Naive B cell (primary cell): ENCODE results near the gene CTNNBIP1. TPM values are rescaled to one million over a fixed set of nuclear protein-coding genes. Genes with fewer than 3 reads are reported as not detected.
A peak's percentile ranks its signal among the peaks of the same experiment; 100 is the strongest.

Experiments
- ATAC-seq, 2 donors: fragments of 150-1000 bp; cut with Tn5 transposase; 2 replicates each; pipeline ENCODE4 v1.10.0; 2021; ENCODE audit warnings: low read depth in 2 of 2, mild to moderate bottlenecking in 2 of 2, moderate library complexity in 2 of 2
- DNase-seq: peaks from one replicate; pipeline ENCODE4 v3.0.0; 2022
- H3K27ac Mint-ChIP-seq, 6 donors: one replicate each; pipeline ENCODE4 v1.8.0; 2020 to 2022; ENCODE audit warnings: mild to moderate bottlenecking in 6 of 6, mixed read lengths in 6 of 6, moderate library complexity in 5 of 6, inconsistent platforms in 2 of 6
- H3K27me3 Mint-ChIP-seq, 3 donors: one replicate each; pipeline ENCODE4 v1.8.0; 2021 to 2022; ENCODE audit warnings: mixed read lengths in 3 of 3, mild to moderate bottlenecking in 1 of 3
- H3K36me3 Mint-ChIP-seq, 2 donors: one replicate each; pipeline ENCODE4 v1.8.0; 2020 to 2022; ENCODE audit warnings: mixed read lengths in 2 of 2, inconsistent platforms in 1 of 2, mild to moderate bottlenecking in 1 of 2
- H3K4me1 Mint-ChIP-seq, 3 donors: one replicate each; pipeline ENCODE4 v1.8.0; 2020 to 2022; ENCODE audit warnings: mixed read lengths in 3 of 3, inconsistent platforms in 1 of 3, mild to moderate bottlenecking in 1 of 3, moderate library complexity in 1 of 3
- H3K4me3 Mint-ChIP-seq, 8 donors: one replicate each; pipeline ENCODE4 v1.8.0; 2020 to 2022; ENCODE audit warnings: mild to moderate bottlenecking in 8 of 8, mixed read lengths in 8 of 8, moderate library complexity in 8 of 8, inconsistent platforms in 2 of 8
- H3K9me3 Mint-ChIP-seq, 7 donors: one replicate each; pipeline ENCODE4 v1.8.0; 2020 to 2022; ENCODE audit warnings: mixed read lengths in 7 of 7, mild to moderate bottlenecking in 5 of 7, inconsistent platforms in 2 of 7, moderate library complexity in 1 of 7
- polyA plus RNA-seq, 6 donors: library from polyadenylated mRNA; unstranded; fragments of 300-500 nt; fragmentation: Illumina TruSeq; gene quantifications; one replicate each; pipeline ENCODE4 v1.2.3, GENCODE V29; 2021; ENCODE audit warnings: low read depth in 6 of 6

Gene CTNNBIP1
- polyA plus RNA-seq, 6 donors from 2014 or later, result 7.4 to 13.4 (median 8.6) TPM

GRCh38 chr1:9842073-9842711 is 67.9 kb downstream of the CTNNBIP1 start:
- Mint-ChIP-seq H3K27ac (no peak overlapping the region), H3K4me3 (no peak overlapping the region), H3K27me3 (no peaks in the 10 kb centered on the region), H3K36me3 (no peaks in the 10 kb centered on the region), H3K4me1 (peaks cover 4 to 12% (median 7%) of the 10 kb centered on the region in 3 donors), H3K9me3 (no peaks in the 10 kb centered on the region)
- no peak for DNase-seq
- no peak for ATAC-seq

GRCh38 chr1:9841460-9841859 is 68.6 kb downstream of the CTNNBIP1 start:
- Mint-ChIP-seq H3K4me3 (no peak overlapping the region), H3K27me3 (no peaks in the 10 kb centered on the region), H3K4me1 (peaks cover 4 to 12% (median 7%) of the 10 kb centered on the region in 3 donors), H3K9me3 (no peaks in the 10 kb centered on the region), H3K27ac (no peak overlapping the region), H3K36me3 (no peaks in the 10 kb centered on the region)
- no peak for DNase-seq
- ATAC-seq, result no peak

GRCh38 chr1:9840176-9840575 is 69.9 kb downstream of the CTNNBIP1 start:
- peak overlapping the region in 1 of 6 donors; percentile 18 for H3K27ac Mint-ChIP-seq
- H3K27me3 Mint-ChIP-seq, result no peaks in the 10 kb centered on the region
- no peak for ATAC-seq
- no peaks in the 10 kb centered on the region for H3K36me3 Mint-ChIP-seq
- peaks cover 3 to 7% (median 4%) of the 10 kb centered on the region in 3 donors for H3K4me1 Mint-ChIP-seq
- no peak overlapping the region for H3K4me3 Mint-ChIP-seq
- no peaks in the 10 kb centered on the region for H3K9me3 Mint-ChIP-seq
- no peak for DNase-seq

GRCh38 chr1:9838946-9839345 is 71.1 kb downstream of the CTNNBIP1 start:
- H3K4me1 Mint-ChIP-seq, result peaks cover 0 to 7% (median 4%) of the 10 kb centered on the region in 3 donors
- DNase-seq (no peak), ATAC-seq (no peak)
- no peak overlapping the region for H3K4me3 Mint-ChIP-seq
- H3K27ac Mint-ChIP-seq, result peak overlapping the region in 2 of 6 donors; percentile 3 to 38
- no peaks in the 10 kb centered on the region for H3K27me3 Mint-ChIP-seq
- no peaks in the 10 kb centered on the region for H3K9me3 Mint-ChIP-seq
- no peaks in the 10 kb centered on the region for H3K36me3 Mint-ChIP-seq

GRCh38 chr1:9836632-9836960 is 73.5 kb downstream of the CTNNBIP1 start:
- ATAC-seq, result no peak
- Mint-ChIP-seq H3K27me3 (no peaks in the 10 kb centered on the region), H3K36me3 (no peaks in the 10 kb centered on the region), H3K9me3 (no peaks in the 10 kb centered on the region), H3K4me1 (peaks cover 0 to 7% (median 4%) of the 10 kb centered on the region in 3 donors), H3K27ac (peak overlapping the region in 1 of 6 donors; percentile 47), H3K4me3 (no peak overlapping the region)
- no peak for DNase-seq

- no peaks in the 10 kb centered on the region for H3K27me3 Mint-ChIP-seq
- H3K4me1 Mint-ChIP-seq, result peaks cover 0 to 7% (median 4%) of the 10 kb centered on the region in 3 donors
- no peaks in the 10 kb centered on the region for H3K36me3 Mint-ChIP-seq
- ATAC-seq (no peak), DNase-seq (no peak)
- H3K9me3 Mint-ChIP-seq, result no peaks in the 10 kb centered on the region
- H3K27ac Mint-ChIP-seq, result peak overlapping the region in 2 of 6 donors; percentile 15 to 47
- no peak overlapping the region for H3K4me3 Mint-ChIP-seq
Observed at GRCh38 chr1:9835758-9836631, 74.1 kb downstream of the CTNNBIP1 start.

GRCh38 chr1:9835404-9835757 is 74.7 kb downstream of the CTNNBIP1 start:
- Mint-ChIP-seq H3K9me3 (no peaks in the 10 kb centered on the region), H3K4me1 (peaks cover 0 to 7% (median 4%) of the 10 kb centered on the region in 3 donors), H3K36me3 (no peaks in the 10 kb centered on the region), H3K4me3 (no peak overlapping the region), H3K27me3 (no peaks in the 10 kb centered on the region), H3K27ac (no peak overlapping the region)
- no peak for ATAC-seq
- no peak for DNase-seq

- ATAC-seq (no peak), DNase-seq (no peak)
- Mint-ChIP-seq H3K4me1 (peaks cover 0 to 7% (median 4%) of the 10 kb centered on the region in 3 donors), H3K27me3 (no peaks in the 10 kb centered on the region), H3K9me3 (no peaks in the 10 kb centered on the region), H3K36me3 (no peaks in the 10 kb centered on the region), H3K4me3 (no peak overlapping the region), H3K27ac (no peak overlapping the region)
Observed at GRCh38 chr1:9833632-9834031, 76.4 kb downstream of the CTNNBIP1 start.

GRCh38 chr1:9827558-9828185 is 82.4 kb downstream of the CTNNBIP1 start:
- ATAC-seq (no peak), DNase-seq (no peak)
- H3K9me3 Mint-ChIP-seq, result no peaks in the 10 kb centered on the region
- peaks cover 17 to 20% (median 20%) of the 10 kb centered on the region in 3 donors for H3K4me1 Mint-ChIP-seq
- no peaks in the 10 kb centered on the region for H3K27me3 Mint-ChIP-seq
- H3K27ac Mint-ChIP-seq, result peak overlapping the region in 2 of 6 donors; percentile 76 to 81
- no peaks in the 10 kb centered on the region for H3K36me3 Mint-ChIP-seq
- H3K4me3 Mint-ChIP-seq, result peak overlapping the region in 3 of 8 donors; percentile 33 to 37 (median 35)

GRCh38 chr1:9826616-9827015 is 83.5 kb downstream of the CTNNBIP1 start:
- Mint-ChIP-seq H3K4me3 (peak overlapping the region in 1 of 8 donors; percentile 96), H3K4me1 (peaks cover 23 to 31% (median 26%) of the 10 kb centered on the region in 3 donors), H3K27ac (peak overlapping the region in 4 of 6 donors; percentile 17 to 92 (median 72)), H3K36me3 (no peaks in the 10 kb centered on the region), H3K9me3 (no peaks in the 10 kb centered on the region), H3K27me3 (no peaks in the 10 kb centered on the region)
- ATAC-seq, result no peak
- DNase-seq, result no peak

GRCh38 chr1:9826087-9826486 is 84.0 kb downstream of the CTNNBIP1 start:
- Mint-ChIP-seq H3K27me3 (no peaks in the 10 kb centered on the region), H3K4me3 (peak overlapping the region in 7 of 8 donors; percentile 69 to 96 (median 79)), H3K4me1 (peaks cover 23 to 32% (median 26%) of the 10 kb centered on the region in 3 donors), H3K27ac (peak overlapping the region; percentile 48 to 88 (median 59)), H3K36me3 (no peaks in the 10 kb centered on the region), H3K9me3 (no peaks in the 10 kb centered on the region)
- ATAC-seq, result no peak
- DNase-seq, result no peak

GRCh38 chr1:9825093-9826074 is 84.7 kb downstream of the CTNNBIP1 start:
- no peaks in the 10 kb centered on the region for H3K36me3 Mint-ChIP-seq
- peak overlapping the region; percentile 59 to 92 (median 84) for H3K27ac Mint-ChIP-seq
- no peaks in the 10 kb centered on the region for H3K9me3 Mint-ChIP-seq
- DNase-seq (no peak), ATAC-seq (peak; percentile 8 to 9)
- H3K27me3 Mint-ChIP-seq, result no peaks in the 10 kb centered on the region
- H3K4me1 Mint-ChIP-seq, result peaks cover 27 to 36% (median 33%) of the 10 kb centered on the region in 3 donors
- peak overlapping the region; percentile 70 to 96 (median 86) for H3K4me3 Mint-ChIP-seq

- H3K9me3 Mint-ChIP-seq, result no peaks in the 10 kb centered on the region
- no peak for ATAC-seq
- H3K27me3 Mint-ChIP-seq, result no peaks in the 10 kb centered on the region
- no peaks in the 10 kb centered on the region for H3K36me3 Mint-ChIP-seq
- DNase-seq, result no peak
- peak overlapping the region; percentile 59 to 92 (median 76) for H3K27ac Mint-ChIP-seq
- peak overlapping the region; percentile 70 to 96 (median 88) for H3K4me3 Mint-ChIP-seq
- H3K4me1 Mint-ChIP-seq, result peaks cover 28 to 41% (median 33%) of the 10 kb centered on the region in 3 donors
Observed at GRCh38 chr1:9824702-9825089, 85.4 kb downstream of the CTNNBIP1 start.
